LNCaP clone FGC (cell line): ENCODE measurements around the gene CLEC4A.
A peak's percentile ranks its signal among the peaks of the same experiment; 100 is the strongest.
"Not testable (repeated sequence)": the region's sequence is repeated elsewhere in the genome, so short reads cannot be mapped to it uniquely, and the experiment has no call there.

Source experiments
- DNase-seq: peaks from one replicate; pipeline ENCODE4 v3.0.0-alpha.2; 2011; ENCODE audit warnings: low read depth
- H3K4me3 ChIP-seq: 2 replicates; pipeline ENCODE4 v1.5.1; 2011; ENCODE audit warnings: mild to moderate bottlenecking, low read depth, low read length, control low read depth
- CTCF ChIP-seq: IDR thresholded peaks from 2 replicates; pipeline ENCODE4 v1.5.1; 2012; ENCODE audit warnings: mild to moderate bottlenecking; ENCODE audit not compliant: control insufficient read depth, insufficient read depth; ENCODE audit errors: extremely low read depth

CLEC4A gene

DNA sequence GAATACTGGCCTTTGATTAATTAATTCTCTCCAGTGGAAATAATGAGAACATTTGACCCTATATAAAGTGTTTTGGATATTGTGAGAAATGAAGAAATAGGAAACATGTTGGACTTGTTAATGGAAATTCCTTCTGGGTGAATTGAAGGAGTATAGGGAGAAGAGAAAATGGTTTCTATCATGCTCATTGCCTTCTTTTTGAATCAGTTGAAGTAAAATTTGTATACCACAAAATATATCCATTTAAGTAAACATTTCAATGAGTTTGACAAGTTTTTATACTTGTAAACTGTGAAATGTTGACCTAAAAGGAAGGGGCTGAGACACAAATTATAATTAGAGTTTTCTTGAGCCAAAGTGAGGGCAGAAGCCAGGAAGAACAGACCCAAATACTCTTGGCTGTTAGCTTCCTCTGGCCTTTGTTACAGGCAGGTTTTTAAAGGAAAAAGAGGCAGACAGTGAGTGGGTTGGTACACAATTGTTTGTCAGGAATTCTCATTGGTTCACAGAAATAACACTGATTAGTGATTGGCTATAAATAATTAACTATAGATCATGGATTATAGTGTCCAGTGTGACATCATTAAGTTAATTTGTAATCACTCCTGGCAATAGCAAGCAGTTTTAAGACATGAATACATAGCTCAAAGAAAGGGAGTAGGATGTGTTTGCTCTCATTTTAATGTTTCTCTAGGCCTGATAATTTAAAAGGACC, 34.2 kb downstream of the CLEC4A start:
- H3K4me3 ChIP-seq: no peak overlapping the region
- DNase-seq: no peak
- TF ChIP-seq CTCF: no peak

DNA sequence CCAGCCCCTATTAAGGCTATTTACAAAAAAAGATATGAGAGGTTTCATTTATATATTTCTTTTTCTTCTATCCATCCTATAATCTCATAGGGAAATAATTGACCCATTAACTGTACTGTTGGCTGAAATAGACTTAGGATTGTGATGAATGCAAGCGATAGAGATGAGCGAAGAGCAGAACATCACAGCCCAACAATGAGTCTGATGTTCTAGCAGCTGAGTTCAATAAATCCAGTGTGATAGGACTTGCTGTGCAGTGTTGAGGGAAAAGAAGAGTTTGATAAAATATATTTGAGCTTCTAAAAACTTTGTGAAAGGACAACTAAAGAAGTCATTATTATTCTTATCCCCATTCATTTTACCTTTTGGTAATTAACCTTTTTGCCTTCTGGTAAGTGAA, 49.5 kb downstream of the CLEC4A start:
- not testable (repeated sequence) for DNase-seq, H3K4me3 ChIP-seq

DNA sequence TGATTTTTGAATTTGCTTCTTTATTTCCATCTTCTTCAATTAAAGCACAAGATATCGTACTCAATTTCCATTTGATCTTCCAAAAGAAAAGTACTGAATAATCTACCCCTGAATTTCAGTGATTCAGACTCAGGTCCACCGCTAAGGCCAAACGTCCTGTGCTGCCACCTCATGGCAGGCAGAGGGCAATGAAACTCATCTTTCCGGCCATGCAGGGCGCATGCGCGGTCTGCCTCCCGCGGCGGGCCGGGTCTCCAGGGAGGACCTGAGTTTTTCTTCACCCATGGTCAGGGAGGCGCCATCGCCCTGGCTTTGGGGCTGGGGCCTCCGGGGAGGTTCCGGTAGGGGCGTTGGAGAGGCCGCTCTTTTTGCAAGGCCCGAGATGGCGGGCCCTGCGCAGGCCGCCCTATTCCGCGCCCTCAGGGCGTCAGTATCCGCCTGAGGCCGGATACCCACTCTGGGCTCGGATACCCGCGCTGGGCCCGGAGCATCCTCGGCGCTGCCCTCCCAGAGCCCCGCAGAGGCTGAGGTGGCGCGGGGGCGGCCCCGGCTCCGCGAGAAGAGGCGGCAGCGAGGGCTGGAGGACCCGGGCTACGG, 56.7 kb downstream of the CLEC4A start:
- TF ChIP-seq CTCF: peak; percentile 79
- H3K4me3 ChIP-seq: peak overlapping the region; percentile 57
- DNase-seq: not testable (repeated sequence)

GRCh38 chr12:8181271-8181670, 57.9 kb downstream of the CLEC4A start:
- not testable (repeated sequence) for DNase-seq, H3K4me3 ChIP-seq

DNA sequence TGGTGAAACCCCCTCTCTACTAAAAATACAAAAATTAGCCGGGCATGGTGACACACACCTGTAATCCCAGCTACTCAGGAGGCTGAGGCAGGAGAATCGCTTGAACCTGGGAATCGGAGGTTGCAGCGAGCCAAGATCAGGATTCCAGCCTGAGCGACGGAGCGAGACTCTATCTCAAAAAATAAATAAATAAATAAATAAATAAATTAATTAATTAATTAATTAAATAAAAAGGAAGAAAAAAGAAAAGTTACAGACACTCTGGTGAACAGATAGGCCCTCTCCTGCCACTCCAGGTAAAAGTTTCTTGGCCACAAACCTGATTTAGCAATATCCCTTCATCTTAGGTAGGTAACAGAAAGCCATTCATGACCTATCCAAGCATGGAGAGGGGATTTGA, 59.5 kb downstream of the CLEC4A start:
- DNase-seq, H3K4me3 ChIP-seq: not testable (repeated sequence)

GRCh38 chr12:8183346-8183745, 59.9 kb downstream of the CLEC4A start:
- not testable (repeated sequence) for DNase-seq, H3K4me3 ChIP-seq

DNA sequence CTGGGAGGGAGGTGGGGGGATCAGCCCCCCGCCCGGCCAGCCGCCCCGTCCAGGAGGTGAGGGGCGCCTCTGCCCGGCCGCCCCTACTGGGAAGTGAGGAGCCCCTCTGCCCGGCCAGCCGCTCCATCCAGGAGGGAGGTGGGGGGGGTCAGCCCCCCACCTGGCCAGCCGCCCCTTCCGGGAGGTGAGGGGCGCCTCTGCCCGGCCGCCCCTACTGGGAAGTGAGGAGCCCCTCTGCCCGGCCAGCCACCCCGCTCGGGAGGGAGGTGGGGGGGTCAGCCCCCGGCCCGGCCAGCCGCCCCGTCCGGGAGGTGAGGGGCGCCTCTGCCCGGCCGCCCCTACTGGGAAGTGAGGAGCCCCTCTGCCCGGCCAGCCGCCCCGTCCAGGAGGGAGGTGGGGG, 60.8 kb downstream of the CLEC4A start:
- not testable (repeated sequence) for DNase-seq, H3K4me3 ChIP-seq

GRCh38 chr12:8188088-8188487, 64.7 kb downstream of the CLEC4A start:
- not testable (repeated sequence) for H3K4me3 ChIP-seq, DNase-seq
